H1 (cell line): ENCODE measurements around the gene PRPF39. TPM values are rescaled to one million over a fixed set of nuclear protein-coding genes. Genes with fewer than 3 reads are reported as not detected.

ENCODE experiments used
- RNF2 ChIP-seq: fragments of 200-900, 300-1000 bp; sonication (generic); IDR thresholded peaks from 2 replicates; pipeline ENCODE4 v1.7.1; 2016; ENCODE audit warnings: borderline replicate concordance, low read depth, mild to moderate bottlenecking, antibody characterized with exemption, low read length; ENCODE audit not compliant: poor library complexity, severe bottlenecking; ENCODE audit errors: missing control alignments
- polyA plus RNA-seq, 7 experiments: library from polyadenylated mRNA; depleted of rRNA in 3 of 7; stranded (reverse) in 5 of 7; unstranded in 2 of 7; fragments of >200 nt in 5 of 7; fragments of 200-250 nt in 2 of 7; gene quantifications; 1 replicate in 5 of 7; 2 replicates in 1 of 7; 4 replicates in 1 of 7; pipeline versions ENCODE4 v1.2.1 to v1.2.3, GENCODE V29; 2011 to 2013; ENCODE audit warnings: missing spikeins in 2 of 7, mixed read lengths in 2 of 7
- total RNA-seq: library from RNA; stranded (reverse); fragmentation: NEBNext Ultra II Directional; extraction: Animal tissue kit (Norgen Biotek cat#: 25700); gene quantifications from 2 replicates; pipeline ENCODE4 v1.2.1, GENCODE V29; 2021

PRPF39 gene
- total and polyA plus RNA-seq, 2 of the 8 experiments (the other 6 are each of a cell fraction or from before 2014, with no cell fraction given): 22.4 to 43.3 TPM

- no peak for TF ChIP-seq RNF2
- TF ChIP-seq, all 59 proteins: peak for 0
Measured at GRCh38 chr14:45150386-45150890, 66.5 kb downstream of the PRPF39 start (continued).
